ENCODE data around the gene BSN.
"Not testable (repeated sequence)": the region's sequence is repeated elsewhere in the genome, so short reads cannot be mapped to it uniquely, and the experiment has no call there.

BSN gene

DNA sequence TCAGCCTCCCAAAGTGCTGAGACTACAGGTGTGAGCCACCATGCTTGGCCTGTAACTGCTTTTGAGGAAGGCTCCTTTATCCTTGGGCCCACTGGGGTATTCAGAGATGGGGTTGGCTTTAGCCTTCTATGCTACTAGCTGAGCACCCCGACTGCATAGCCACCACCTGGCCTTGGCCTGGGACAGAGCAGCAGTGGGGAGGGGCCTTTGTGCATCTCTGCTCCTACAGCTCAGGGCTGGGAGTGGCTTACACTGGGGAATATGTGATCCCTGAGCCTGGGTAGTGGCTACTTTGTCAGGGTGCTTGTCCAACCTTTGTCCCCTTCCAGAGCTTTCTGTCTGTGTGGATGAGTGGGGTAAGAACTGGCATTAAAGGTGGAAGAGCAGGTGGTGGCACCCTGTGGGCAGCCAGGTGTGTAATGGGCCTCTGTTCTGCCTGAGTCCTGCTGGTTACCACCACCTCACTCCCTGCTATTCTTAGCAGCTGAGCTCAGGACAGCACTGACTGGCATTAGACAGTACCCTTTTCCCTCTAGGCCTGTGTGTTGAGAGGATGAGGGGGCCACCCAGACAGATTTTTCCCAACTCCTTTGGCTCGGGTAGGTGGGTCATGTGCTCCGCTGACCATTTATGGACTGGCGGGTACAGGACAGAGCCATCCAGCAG is 141.2 kb downstream of the BSN start:
- DNase-seq (ENCODE audit: low read depth): not testable (repeated sequence)

DNA sequence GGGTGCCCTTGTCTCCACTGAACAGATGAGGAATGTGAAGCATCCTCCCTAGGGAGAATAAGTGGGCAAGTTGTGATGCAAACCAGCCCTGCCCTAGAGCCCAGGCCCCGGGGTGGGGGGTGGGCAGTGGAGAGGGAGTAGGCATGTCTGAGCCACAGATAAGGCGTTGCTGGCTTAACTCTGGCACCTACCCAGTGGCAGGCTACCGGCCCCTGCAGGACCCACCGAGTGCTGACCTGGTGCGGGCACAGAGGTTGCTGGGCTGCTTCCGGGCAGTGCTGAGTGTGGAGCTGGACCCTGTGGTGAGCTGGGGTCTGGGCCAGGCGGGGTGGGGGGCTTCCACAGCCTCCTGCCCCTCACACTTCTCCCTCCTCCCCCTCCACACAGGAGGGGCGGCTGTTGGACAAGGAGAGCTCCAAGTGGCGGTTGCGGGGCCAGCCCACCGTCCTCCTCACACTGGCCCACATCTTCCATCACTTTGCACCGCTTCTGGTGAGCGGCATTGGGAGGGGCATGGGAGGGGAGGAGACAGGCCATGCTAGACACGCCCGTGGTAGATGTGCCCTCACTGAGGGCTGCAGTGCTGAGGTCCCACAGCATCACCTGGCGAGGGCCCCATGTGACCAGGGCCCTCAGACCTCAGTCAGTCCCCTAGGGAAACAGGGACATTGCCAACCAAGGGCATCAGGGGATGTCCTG is 145.2 kb downstream of the BSN start:
- no peak for DNase-seq (ENCODE audit: low read depth)

DNA sequence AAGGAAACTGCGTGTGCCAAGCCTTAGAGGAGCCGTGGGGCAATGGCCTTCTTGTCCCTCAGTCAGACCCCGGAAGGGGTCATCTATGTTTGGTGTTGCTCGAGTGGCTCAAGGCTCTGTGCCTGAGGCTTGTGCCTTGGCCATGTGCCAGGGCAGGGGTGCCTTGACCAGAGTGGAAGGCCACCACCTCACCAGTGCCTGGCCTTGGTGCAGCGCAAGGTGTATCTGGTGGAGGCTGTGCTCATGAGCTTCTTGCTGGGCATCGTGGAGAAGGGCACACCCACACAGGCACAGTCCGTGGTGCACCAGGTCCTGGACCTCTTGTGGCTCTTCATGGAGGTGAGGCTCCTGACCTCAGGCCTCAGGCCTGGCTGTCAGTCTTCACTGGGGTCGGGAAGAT is 145.7 kb downstream of the BSN start:
- no peak for DNase-seq (ENCODE audit: low read depth)

DNA sequence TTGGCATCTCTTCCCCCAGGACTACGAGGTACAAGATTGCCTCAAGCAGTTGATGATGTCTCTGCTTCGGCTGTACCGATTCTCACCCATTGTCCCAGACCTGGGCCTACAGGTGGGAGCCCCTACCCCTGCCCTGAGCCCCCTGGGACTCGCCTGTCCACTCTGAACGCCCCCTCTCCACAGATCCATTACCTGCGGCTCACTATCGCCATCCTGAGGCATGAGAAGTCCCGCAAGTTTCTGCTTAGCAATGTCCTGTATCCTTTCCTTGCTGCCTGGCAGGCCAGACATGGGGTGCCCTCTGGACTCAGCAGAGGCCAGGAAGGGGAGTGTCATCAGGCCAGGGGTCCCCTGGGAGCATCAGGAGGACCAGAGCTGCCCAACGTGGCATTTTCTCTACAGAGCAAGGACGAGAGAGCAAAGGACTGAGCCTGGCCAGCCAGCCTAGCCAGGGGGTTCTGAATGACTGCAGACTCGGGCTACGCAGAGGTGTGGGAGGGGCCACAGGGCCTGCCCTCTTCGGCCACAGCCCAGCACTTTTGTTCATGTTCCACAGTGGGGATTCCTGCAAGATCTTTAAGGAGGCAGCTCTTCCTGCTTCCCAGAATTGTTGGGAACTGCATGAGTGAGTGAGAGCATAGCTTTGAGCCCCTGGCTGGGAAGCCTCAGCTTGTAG is 146.3 kb downstream of the BSN start:
- no peak for DNase-seq (ENCODE audit: low read depth)

DNA sequence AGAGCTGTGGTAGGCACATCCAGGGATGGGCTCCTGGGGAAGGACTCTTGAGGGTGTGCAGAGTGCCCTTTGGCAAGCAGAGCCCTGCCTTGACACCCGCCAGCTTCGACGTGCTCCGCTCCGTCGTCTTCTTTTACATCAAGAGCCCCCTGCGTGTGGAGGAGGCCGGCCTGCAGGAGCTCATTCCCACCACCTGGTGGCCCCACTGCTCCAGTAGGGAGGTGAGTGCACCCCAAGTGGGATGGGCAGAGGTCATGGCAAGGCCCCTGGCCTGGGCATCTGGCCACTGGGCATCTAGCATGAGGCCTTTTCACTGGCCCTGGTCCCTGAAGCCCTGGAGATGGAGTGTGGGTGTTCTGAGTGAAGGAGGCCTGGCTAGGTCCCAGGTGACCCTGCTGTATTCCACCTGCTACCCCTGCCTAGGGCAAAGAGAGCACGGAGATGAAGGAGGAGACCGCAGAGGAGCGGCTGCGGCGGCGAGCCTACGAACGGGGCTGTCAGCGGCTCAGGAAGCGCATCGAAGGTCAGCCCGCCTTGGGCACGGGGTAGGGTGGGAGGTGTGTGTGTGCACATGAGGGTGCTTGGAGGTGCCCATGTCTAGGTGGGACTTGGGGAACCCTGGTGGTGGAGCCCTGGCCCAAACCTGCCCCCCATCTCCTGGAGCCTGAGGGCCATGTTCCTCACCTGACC is 147.3 kb downstream of the BSN start:
- no peak for DNase-seq (ENCODE audit: low read depth)

DNA sequence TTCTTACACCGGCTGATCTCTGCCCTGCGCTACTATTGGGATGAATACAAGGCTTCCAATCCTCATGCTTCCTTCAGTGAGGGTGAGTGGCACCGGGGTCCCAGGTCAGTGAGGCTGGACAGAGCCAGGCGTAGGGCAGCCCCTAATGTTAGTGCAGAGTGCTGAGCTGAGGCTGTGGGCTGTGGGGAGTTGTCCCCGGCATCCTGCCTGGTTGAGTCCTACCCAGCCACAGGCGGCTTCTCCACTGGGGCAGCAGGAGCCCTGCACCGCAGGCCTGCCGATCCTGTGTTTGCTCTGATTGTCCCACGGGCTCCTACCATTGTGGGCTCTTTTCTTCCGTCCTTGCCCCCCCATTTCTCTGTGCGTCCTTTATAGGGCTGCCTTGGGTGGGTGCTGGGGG is 148.4 kb downstream of the BSN start:
- DNase-seq (ENCODE audit: low read depth): no peak

DNA sequence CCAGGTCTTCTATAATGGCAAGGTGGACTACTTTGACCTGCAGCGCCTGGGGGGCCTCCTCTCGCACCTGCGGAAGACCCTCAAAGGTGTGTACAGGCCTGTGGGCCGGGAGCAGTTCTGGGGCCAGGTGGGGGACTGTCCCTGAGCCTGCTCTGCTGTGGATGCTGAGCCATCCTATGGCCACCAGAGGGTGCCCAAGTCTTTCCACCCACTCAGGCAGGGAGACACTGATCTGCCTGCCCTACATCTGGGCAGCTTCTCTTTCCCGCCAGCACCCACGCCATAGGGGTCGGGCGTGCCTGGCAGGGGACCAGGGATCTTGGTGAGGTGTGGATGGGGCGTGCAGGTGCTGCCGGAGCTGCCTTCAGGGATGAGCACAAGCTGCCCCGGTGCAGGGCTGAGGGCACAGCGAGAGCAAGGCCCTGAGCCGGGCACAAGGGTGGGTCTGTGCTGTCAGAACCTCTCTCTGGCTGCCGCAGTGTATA is 149.2 kb downstream of the BSN start:
- DNase-seq (ENCODE audit: low read depth): peak; percentile 49

DNA sequence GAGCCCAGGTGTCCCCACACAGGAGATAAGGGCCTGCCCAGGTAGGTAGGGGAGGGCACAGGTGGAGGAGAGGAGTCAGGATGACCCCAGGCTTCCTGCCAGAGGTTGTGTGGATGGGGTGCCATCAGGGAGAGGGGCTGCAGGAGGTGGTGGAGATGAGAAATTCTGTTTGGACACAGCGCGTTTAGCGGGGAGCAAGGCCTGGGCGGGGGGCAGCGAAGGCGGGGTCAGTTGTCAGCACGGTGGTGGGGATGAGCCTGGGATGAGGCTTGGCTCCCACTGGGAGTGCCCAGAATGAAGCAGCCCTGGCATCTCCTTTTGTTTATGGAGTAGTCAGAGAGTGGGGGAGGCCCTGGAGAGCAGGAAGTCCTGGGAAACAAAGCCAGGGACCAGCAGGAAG is 149.7 kb downstream of the BSN start:
- DNase-seq (ENCODE audit: low read depth): no peak

DNA sequence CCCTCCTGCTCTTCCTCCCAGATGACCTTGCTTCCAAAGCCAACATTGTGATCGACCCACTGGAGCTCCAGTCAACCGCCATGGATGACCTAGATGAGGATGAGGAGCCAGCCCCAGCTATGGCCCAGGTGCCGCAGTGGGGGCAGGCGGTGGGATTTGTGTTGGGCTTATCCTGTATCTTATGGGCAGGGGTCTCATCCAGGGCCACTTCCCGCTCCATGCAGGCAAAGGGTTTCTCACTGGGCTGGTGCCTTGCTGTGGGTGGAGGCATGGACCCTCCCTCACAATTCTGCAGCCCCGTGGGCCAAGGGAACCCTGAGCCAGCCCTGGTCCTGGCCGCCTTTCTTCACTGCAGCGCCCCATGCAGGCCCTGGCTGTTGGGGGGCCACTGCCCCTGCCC is 150.4 kb downstream of the BSN start:
- no peak for DNase-seq (ENCODE audit: low read depth)

DNA sequence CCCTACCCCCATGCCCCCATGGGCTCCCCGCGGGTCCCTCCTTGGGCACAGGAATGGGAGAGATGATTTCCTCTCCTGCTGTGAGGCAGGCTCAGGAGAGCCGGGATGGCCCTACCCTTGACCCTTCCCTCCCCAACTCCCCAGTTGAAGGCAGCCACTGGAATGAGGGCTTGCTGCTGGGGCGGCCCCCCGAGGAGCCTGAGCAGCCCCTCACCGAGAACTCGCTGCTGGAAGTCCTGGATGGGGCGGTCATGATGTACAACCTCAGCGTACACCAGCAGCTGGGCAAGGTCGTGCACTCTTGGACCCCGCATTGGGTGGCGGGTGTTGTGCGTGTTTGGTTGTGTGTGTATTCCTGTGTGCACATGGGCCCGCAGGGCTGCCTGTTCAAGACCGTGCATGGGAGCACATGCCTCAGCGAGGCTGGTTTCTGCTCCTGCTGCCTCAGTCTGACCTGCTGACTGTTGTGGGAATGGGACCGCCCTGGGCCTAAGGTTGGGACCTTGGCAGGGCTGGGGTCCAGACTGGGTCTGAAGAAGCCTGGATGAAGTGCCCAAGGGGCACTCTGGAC is 151.2 kb downstream of the BSN start:
- DNase-seq (ENCODE audit: low read depth): no peak

DNA sequence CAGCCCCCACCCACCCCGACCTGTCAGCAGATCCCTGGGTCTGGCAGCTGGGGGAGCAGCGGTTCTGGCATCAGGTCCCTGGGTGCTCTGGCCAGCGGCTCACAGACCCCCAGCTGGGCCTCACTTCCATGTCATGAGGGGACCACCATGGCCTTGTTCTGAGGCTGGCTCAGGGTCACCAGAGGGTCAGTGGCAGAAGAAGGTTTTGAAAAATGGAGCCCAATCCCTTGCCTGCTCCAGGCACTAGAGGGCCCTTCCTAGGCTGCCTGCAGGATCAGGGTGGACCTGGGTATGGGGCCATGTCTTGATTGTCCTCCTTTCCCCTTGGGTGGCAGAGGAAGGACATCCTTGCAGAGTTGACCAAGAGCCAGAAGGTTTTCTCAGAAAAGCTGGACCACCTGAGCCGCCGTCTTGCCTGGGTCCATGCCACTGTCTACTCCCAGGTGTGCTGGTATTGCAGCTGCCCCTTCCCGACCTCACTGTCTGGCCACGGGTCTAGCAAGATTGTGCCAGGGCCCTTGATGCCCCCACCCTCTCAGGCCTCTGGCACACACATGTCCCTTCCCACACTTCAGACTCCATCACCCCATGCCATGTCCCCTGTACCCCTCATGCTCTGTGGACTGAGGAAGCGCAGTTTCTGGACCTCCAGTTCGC is 152.3 kb downstream of the BSN start:
- no peak for DNase-seq (ENCODE audit: low read depth)

DNA sequence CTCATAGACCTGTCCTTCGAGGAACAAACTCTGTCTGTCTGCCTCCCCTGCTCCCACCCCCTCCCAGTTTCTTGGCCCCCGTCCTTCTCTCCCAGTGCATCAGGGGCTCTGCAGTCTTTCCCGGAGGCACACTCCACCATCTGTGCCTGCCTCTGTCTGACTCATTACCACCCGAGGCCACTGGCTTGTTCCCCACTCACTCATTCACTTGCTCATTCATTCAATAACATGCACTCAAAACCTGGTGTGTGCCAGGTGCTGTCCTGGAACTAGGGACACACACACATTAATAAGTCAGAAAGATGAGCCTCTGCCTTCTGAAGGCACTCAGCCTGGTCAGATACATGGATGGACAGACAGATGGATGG is 152.8 kb downstream of the BSN start:
- DNase-seq (ENCODE audit: low read depth): no peak

DNA sequence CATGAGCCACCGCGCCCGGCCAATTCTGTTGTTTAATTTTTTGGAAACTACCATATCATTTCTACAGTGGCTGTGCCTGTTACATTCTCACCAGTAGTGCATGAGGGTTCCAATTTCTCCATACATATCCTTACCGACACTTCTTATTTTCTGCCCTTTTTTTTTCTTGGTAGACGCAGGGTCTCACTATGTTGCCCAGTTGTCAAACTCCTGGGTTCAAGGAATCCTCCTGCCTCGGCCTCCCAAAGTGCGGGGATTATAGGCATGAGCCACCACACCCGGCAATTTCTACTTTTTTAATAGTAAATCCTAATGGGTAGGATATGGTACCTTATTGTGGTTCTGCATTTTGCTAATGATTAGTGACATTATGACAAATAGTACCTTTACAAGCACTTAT is 155.6 kb downstream of the BSN start:
- DNase-seq (ENCODE audit: low read depth): no peak

DNA sequence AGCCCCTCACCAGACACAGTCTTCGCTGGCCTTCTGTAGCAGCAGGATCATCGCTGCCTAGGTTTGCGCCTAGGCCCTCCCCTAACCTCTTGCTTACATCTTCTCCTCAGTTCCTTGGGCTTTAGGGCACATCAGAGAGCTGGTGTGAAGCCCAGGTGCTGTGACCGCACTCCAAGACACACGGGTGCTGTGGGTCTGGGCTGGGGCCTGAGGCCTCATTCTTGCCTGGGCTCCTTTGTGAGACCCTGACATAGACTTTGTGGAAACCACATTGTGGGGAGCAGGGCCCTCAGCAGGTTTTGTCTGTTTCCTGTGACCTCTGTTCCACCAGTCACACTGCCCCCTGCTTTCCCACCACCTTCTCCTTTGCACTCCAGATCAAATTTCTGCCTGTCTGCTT is 157.2 kb downstream of the BSN start:
- DNase-seq (ENCODE audit: low read depth): no peak

DNA sequence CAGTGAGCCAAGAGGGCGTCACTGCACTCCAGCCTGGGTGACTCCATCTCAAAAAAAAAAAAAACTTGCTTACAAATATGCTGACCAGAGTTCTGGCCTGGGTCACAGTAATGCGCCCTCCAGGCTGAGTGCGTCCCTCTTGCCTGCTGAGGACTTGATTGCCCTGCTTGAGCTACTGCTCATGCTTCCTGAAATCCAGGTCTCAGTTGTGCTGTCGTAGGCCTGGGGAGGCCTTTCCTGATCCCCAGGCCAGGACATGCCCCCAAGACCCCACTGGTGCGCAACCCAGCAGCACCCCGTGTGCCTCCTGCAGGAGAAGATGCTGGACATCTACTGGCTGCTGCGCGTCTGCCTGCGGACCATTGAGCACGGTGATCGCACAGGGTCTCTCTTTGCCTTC is 157.9 kb downstream of the BSN start:
- no peak for DNase-seq (ENCODE audit: low read depth)

DNA sequence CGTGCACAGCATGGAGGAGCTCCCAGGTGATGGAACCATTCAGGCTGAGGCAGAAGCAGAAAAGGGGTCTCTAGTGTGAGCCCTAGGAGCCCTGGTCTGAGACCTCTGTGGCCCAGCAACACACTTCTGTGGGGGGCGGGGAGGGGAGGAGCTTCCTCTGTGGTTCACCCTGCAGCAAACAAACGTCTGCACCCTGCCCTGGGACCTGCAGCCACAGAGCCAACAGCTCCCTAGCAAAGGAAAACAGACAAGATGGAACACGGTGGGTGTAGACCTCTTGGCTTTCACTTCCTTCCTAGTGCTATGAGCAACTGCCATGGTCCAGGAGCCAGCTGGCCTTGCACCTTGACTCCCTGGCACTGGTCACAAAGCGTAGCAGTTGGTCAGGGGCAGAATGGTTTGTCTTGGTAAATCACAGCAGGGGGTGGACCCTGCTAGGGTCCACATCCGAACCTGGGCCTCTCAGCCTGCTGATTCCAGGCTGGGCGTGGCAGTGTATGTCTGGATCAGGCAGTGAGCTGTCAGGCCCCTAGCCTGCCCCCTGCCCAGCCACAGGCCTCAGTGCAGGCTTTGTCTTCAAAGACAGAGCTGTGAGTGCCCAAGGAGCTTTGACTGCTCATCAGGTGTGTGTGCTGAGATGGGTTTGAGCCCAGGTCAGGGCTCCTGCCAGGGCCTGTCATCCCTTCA is 158.5 kb downstream of the BSN start:
- DNase-seq (ENCODE audit: low read depth): no peak

DNA sequence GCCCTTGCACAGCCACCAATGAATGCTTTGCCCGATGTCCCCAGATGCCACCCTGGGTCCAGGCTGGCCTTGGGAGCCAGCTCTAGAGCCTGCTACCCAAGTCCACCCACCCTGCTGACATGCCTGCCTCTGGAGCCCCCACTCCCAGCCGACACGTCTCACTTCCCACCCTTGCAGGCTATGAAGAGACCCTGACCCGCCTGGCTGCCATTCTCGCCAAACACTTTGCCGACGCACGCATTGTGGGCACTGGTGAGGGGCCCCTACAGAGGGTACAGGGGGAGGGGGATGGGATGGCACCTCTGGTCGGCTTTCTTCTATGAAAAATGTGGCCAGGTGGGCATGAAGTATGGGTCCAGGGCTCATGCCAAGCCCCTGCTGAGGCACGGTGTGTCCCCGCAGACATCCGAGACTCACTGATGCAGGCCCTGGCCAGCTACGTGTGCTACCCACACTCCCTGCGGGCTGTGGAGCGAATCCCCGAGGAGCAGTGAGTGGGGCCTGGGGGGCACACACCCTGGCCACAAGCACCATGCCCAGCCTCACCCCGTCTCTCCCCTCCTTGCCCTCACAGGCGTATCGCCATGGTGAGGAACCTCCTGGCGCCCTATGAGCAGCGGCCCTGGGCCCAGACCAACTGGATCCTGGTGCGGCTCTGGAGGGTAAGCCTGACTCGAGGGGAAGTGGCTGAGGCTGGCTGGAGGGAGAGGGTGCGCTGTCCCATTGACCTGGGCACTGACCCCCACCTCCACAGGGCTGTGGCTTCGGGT is 159.2 kb downstream of the BSN start:
- no peak for DNase-seq (ENCODE audit: low read depth)

DNA sequence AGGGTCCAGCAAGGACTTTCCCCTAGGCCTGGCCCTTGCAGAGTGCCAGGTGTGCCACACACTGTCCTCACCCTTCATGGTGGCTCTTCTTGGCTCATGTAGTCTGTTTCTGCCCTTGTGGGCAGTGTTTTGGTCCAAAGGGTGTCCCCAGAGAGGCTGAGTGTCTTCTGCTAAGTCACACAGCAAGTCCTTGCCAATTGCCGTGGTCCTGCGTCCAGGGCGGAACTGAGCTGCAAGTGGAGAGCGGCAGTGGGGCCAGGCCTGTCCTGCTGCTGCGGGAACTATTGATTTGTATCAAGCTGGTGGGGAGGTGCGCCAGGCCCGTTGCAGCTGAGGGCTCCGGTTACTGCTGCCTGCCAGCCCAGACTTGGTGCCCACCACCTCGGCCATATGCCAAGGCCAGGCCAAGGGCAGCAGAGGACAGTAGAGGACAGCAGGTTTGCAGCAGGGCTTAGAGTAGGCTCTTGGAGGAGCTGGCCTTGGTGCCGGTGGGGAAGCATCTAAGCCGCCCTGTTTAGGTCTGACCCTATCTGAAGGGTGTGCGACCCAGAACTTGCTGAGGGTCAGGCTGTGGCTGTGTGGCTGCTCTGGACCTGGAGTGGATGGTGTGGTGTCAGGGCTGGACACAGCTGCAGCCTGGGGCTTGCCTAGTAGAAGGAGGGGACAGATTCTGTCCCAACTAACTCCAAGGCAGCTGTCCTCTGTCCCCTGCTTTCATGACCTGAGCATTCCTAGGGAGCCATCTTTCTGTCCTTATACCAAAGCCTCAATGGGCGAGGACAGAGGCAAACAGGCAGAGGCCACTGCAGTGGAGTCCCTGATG is 160.7 kb downstream of the BSN start:
- DNase-seq (ENCODE audit: low read depth): no peak

DNA sequence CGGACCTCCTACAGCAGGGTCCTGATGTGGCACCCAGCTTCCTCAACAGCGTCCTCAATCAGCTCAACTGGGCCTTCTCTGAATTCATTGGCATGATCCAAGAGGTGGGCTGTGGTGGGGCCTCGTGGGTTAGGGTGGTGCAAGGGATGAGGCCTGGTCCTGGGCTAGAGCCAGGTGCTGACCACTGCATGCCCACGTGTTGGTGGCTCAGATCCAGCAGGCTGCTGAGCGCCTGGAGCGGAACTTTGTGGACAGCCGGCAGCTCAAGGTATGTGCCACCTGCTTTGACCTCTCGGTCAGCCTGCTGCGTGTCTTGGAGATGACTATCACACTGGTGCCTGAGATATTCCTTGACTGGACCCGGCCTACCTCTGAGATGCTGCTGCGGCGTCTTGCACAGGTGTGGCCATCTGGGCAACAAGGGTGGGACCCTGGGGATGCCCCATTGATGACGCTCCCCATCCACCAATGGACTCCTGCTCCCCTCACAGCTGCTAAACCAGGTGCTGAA is 161.4 kb downstream of the BSN start:
- DNase-seq (ENCODE audit: low read depth): no peak
